Esophagus (tissue), 2 donors: ENCODE data around the gene TOX3. TPM values are rescaled to one million over a fixed set of nuclear protein-coding genes. Genes with fewer than 3 reads are reported as not detected.

ENCODE experiments used
- H3K27ac ChIP-seq, 2 donors: one replicate each; pipeline ENCODE4 v1.5.1; 2013; ENCODE audit warnings: low read depth in 2 of 2, mild to moderate bottlenecking in 2 of 2, inconsistent platforms in 1 of 2, low read length in 1 of 2, moderate library complexity in 1 of 2
- H3K27me3 ChIP-seq, 2 donors: one replicate each; pipeline ENCODE4 v1.6.1; 2013; ENCODE audit warnings: low read length in 2 of 2, control low read depth in 1 of 2, mild to moderate bottlenecking in 1 of 2; ENCODE audit not compliant: insufficient read depth in 2 of 2, control insufficient read depth in 1 of 2
- H3K36me3 ChIP-seq, 2 donors: one replicate each; pipeline ENCODE4 v1.6.1; 2013; ENCODE audit warnings: low read length in 1 of 2; ENCODE audit not compliant: control insufficient read depth in 2 of 2, insufficient read depth in 2 of 2
- H3K4me1 ChIP-seq, 2 donors: one replicate each; pipeline ENCODE4 v1.6.1; 2013; ENCODE audit warnings: low read length in 1 of 2; ENCODE audit not compliant: control insufficient read depth in 2 of 2, insufficient read depth in 2 of 2
- H3K4me3 ChIP-seq, 2 donors: one replicate each; pipeline ENCODE4 v1.5.1; 2013; ENCODE audit warnings: low read length in 2 of 2, mild to moderate bottlenecking in 2 of 2, low read depth in 1 of 2, moderate library complexity in 1 of 2
- H3K9me3 ChIP-seq, 2 donors: one replicate each; pipeline ENCODE4 v1.6.1; 2013; ENCODE audit warnings: mild to moderate bottlenecking in 2 of 2, low read depth in 1 of 2, low read length in 1 of 2, moderate library complexity in 1 of 2; ENCODE audit not compliant: control insufficient read depth in 2 of 2, insufficient read depth in 1 of 2
- WGBS, 2 donors: extraction: QIAGEN DNeasy Blood & Tissue Kit; methylation state at CpG; one replicate each; pipeline ENCODE4 v1.1.7; 2013; 5-methylcytosine and 5-hydroxymethylcytosine counted together
- polyA plus RNA-seq, 2 donors: library from polyadenylated mRNA; stranded (reverse); fragments of 200-250 nt; gene quantifications; one replicate each; pipeline ENCODE4 v1.2.3, GENCODE V29; 2013
- donor health status: healthy with polysubstance abuse.
- donor health status: Bipolar disorder and iron deficiency.

TOX3 gene
- polyA plus RNA-seq, 2 donors = 0.04 to 0.07 TPM

DNA sequence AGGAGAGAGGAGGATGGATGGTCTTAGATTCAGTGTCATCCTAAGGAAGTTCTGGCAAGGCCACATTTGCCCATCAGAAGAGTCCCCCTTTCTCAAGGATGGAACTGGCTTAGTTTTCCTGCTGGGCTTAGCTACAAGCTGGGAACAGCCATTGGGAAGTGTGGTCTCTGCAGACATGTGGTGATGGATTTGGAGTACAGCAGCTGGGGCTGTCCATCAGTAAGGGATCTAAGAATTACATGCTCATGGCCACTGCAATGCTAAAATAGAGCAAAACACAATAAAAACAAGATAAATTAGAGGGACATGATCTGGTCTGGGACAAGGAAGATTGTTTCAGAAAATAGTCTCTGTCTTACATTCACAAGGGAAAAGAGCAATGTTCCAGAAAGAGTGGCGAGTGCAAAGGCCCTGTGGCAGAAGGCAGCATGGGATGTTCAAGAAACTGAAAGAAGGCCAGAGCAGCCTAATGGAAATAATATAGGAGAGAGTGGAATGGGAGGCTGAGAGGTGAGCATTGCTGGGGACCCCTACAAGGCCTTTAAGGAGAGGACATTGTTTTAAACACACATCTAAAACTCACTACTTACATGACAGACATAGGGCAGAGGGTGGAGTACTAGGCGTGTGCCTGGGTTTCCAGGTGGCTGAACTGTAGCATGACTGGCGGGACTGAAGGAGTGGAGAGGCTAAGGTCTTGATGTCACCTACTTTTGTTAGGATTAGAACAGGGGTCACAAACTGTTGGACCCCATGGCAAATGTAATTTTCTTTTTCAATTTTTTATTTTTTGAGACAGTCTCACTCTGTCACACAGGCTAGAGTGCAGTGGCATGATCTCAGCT is 17.0 kb upstream of the TOX3 start:
- H3K36me3 ChIP-seq = no peaks in the 10 kb centered on the region
- no peak overlapping the region for H3K4me3 ChIP-seq
- H3K4me1 ChIP-seq = no peaks in the 10 kb centered on the region
- no peak overlapping the region for H3K27ac ChIP-seq
- H3K27me3 ChIP-seq = no peaks in the 10 kb centered on the region
- H3K9me3 ChIP-seq = no peaks in the 10 kb centered on the region
- WGBS, 2 donors = 75 to 91% methylated on average over 3 of the region's 3 CpGs

- Histone ChIP-seq H3K4me1 (no peaks in the 10 kb centered on the region), H3K27ac (no peak overlapping the region), H3K9me3 (no peaks in the 10 kb centered on the region), H3K4me3 (no peak overlapping the region), H3K36me3 (no peaks in the 10 kb centered on the region), H3K27me3 (no peaks in the 10 kb centered on the region)
- WGBS, 2 donors = 77 to 89% methylated on average over 5 of the region's 5 CpGs
These were observed 15.8 kb upstream of the TOX3 start for GRCh38 chr16:52562770-52563169.

DNA sequence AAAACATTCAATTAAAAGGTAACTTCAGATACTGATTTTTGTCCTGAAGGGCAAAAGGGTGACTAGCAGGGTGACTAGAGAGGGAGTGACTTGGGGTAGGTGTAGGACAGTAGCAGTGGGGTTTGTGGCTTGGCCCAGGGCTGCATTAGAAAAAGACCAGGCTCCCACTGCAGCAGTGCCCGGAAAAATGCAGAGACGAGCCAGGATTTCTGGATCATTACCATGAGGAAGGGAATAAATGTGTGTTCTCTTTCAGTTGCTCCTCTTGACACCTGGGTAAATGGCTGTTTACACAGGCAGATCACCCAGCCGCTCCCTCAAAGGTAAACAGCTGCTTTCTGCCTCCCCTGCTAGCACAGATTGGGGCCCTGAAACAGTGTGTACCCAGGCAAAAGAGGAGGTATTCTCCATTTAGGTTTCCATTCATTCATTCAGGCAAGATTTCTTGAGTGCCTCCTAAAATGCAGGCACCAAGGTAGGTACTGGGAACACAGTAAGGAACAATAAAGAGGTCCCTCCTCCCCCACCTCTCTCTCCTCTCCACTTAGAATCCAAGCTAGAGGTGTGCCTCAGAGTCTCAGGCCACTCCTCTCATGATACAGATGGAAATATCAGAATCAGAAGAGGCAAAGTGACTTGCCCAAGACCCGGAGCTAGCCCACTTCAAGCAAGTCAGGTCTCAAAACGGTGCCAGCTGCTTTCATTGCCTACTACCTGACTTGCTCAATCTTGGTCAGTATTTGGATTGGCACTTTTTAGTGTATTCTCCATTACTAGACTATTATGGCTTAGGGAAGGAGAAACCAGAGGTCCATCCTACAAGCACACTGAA is 15.2 kb upstream of the TOX3 start:
- no peaks in the 10 kb centered on the region for H3K9me3 ChIP-seq
- no peaks in the 10 kb centered on the region for H3K36me3 ChIP-seq
- 47 to 48% methylated on average over 5 of the region's 5 CpGs for WGBS, 2 donors
- H3K27ac ChIP-seq = no peak overlapping the region
- no peak overlapping the region for H3K4me3 ChIP-seq
- H3K27me3 ChIP-seq = no peaks in the 10 kb centered on the region
- no peaks in the 10 kb centered on the region for H3K4me1 ChIP-seq

DNA sequence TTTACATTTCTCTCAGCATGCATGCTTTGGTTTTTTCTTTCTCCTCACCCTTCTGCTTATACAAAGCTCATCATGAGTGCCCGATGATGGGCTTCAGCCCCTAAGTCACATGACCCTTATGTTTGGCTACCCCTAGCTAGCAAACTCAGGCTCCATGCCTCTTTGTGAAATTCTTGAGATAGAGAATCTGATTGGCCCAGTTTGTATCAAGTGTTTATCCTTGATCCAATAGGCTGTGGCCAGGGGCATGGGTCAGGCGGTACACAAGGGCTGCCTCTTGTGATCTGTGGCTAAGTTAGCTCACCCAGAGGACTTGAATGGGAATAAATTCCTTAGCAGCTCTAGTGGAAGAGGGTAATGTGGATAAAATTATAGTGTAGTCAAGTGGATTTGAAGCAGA is 11.5 kb upstream of the TOX3 start:
- no peak overlapping the region for H3K4me3 ChIP-seq
- H3K27me3 ChIP-seq = no peaks in the 10 kb centered on the region
- H3K9me3 ChIP-seq = no peaks in the 10 kb centered on the region
- H3K36me3 ChIP-seq = no peaks in the 10 kb centered on the region
- 92% methylated on average over 2 of the region's 2 CpGs for WGBS, 2 donors
- H3K4me1 ChIP-seq = no peaks in the 10 kb centered on the region
- H3K27ac ChIP-seq = no peak overlapping the region

DNA sequence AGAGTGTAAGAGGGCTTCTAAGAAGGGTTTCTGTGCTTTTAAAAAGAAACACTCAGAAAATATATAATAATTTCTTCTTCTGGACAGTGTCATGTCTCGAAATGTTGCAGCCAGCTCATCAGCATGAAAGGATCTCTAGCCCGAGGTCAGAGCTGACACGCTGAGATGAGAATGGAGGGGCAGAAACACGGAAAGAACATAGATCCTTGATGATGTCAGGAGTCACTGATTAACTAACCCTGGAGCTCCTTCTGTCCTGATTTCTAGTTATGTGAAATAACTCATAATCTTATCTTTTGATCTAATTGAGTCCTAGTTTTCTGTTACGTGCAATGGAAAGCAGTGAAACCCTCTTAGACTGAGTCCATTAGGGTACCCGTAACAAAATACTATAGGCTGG is 10.3 kb upstream of the TOX3 start:
- Histone ChIP-seq H3K27ac (no peak overlapping the region), H3K36me3 (no peaks in the 10 kb centered on the region), H3K4me1 (no peaks in the 10 kb centered on the region), H3K9me3 (no peaks in the 10 kb centered on the region), H3K4me3 (no peak overlapping the region), H3K27me3 (no peaks in the 10 kb centered on the region)
- 76 to 82% methylated on average over 6 of the region's 6 CpGs for WGBS, 2 donors

GRCh38 chr16:52556083-52556482 is 9.1 kb upstream of the TOX3 start:
- no peak overlapping the region for H3K27ac ChIP-seq
- no peaks in the 10 kb centered on the region for H3K9me3 ChIP-seq
- no peak overlapping the region for H3K4me3 ChIP-seq
- H3K36me3 ChIP-seq = no peaks in the 10 kb centered on the region
- WGBS, 2 donors = 89 to 93% methylated on average over 1 of the region's 1 CpG
- no peaks in the 10 kb centered on the region for H3K4me1 ChIP-seq
- no peaks in the 10 kb centered on the region for H3K27me3 ChIP-seq

DNA sequence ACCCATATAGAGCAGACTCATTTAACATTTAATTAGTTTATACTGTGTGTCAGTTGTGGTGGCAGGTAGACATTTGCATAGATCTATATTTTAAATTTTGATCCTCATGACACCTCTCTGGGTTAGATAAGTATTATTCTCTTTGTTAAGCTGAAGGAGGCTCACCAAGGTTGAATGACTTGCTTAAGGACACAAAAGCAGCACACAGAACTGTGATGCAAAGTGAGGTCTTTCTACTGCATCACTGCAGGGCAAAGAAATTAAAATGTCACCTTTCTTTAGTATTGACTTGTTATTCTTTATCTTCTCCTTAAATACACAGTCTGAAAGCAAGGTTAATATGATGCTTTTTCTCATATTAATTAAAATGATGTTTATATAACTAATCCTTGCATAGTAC is 8.6 kb upstream of the TOX3 start:
- no peaks in the 10 kb centered on the region for H3K36me3 ChIP-seq
- no peaks in the 10 kb centered on the region for H3K9me3 ChIP-seq
- H3K27me3 ChIP-seq = no peaks in the 10 kb centered on the region
- no peak overlapping the region for H3K4me3 ChIP-seq
- no peaks in the 10 kb centered on the region for H3K4me1 ChIP-seq
- no peak overlapping the region for H3K27ac ChIP-seq

GRCh38 chr16:52554334-52554733 is 7.4 kb upstream of the TOX3 start:
- H3K27ac ChIP-seq = no peak overlapping the region

DNA sequence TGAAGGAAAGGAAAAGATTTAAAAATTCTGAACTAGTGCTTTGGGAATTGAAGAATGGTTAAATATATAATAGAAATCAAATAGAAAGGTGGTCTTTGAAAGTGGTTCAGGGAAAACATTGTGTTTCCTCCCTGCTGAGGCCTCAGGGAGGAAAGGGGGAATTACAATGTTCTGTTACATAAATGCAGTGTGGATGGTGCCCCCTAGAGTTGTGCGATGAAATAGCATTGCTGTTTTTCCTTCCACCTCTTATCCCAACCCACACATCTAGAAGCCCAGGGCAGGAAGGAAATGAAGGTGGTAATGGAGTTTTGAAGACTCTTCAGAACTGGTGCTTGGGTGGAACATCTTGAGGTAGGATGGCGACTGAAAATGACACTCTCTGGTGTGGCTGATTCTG is 6.4 kb upstream of the TOX3 start:
- 86 to 93% methylated on average over 2 of the region's 2 CpGs for WGBS, 2 donors
- Histone ChIP-seq H3K4me1 (no peaks in the 10 kb centered on the region), H3K27me3 (no peaks in the 10 kb centered on the region), H3K9me3 (no peaks in the 10 kb centered on the region), H3K4me3 (no peak overlapping the region), H3K27ac (no peak overlapping the region), H3K36me3 (no peaks in the 10 kb centered on the region)

More at GRCh38 chr16:52554334-52554733, 7.4 kb upstream of the TOX3 start:
- no peaks in the 10 kb centered on the region for H3K27me3 ChIP-seq
- H3K4me3 ChIP-seq = no peak overlapping the region
- H3K9me3 ChIP-seq = no peaks in the 10 kb centered on the region
- no peaks in the 10 kb centered on the region for H3K36me3 ChIP-seq
- H3K4me1 ChIP-seq = no peaks in the 10 kb centered on the region
- 42 to 61% methylated on average over 1 of the region's 1 CpG for WGBS, 2 donors
